ENCODE results near the gene CCDC90B. TPM values are rescaled to one million over a fixed set of nuclear protein-coding genes. Genes with fewer than 3 reads are reported as not detected.

The CCDC90B gene
- total and polyA plus RNA-seq, 2 of the 13 experiments (the other 11 are each of a cell fraction or from before 2014, with no cell fraction given) = 17.1 to 46.1 TPM

DNA sequence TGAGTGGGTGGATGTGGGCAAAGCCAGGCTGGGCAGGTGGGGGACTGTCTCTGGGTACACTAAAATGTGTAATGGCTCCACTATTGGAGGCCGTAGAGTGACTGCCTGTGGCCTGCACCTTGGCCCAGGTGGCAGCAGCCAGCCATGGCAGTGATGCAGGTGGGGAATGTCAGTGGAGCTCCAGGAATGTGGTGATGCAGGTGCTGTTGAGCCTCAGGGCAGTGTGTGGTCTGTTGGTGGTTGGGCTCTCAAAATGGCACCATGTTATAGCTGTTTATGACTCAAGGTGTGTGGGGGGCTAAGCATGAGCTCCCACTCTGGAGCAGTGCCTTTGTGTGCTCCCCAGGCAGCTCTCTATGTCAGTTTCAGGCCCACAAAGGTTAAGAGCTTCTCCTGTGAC lies 40.2 kb upstream of the CCDC90B start:
- CTCF ChIA-PET (ENCODE audit: low intra/inter-chr PET ratio, low total read pairs) = no interaction called here
- FAIRE-seq = no peak
- no TSS peak for BruUV-seq (replicated peaks)
- Histone ChIP-seq H3K79me2 (ENCODE audit: insufficient read depth, low read length) (no peaks in the 10 kb centered on the region), H3K36me3 (replicated peaks in 1 of 2; ENCODE audit: control insufficient read depth in 1 of 2, insufficient read depth in 2 of 2, low read length in 2 of 2) (no peaks in the 10 kb centered on the region), H3K4me1 (ENCODE audit: insufficient read depth, low read length) (no peaks in the 10 kb centered on the region), H3K4me3 (replicated peaks in 1 of 3; ENCODE audit: insufficient read depth in 1 of 3, low read depth in 2 of 3, low read length in 3 of 3) (no peak overlapping the region), H3K27ac (ENCODE audit: extremely low read length, insufficient read depth, low read length) (no peak overlapping the region), H4K20me1 (ENCODE audit: insufficient read depth, low read length) (no peaks in the 10 kb centered on the region), H3K4me2 (ENCODE audit: low read depth, low read length) (no peak overlapping the region), H2AFZ (ENCODE audit: low read length) (no peak overlapping the region), H3K9me3 (ENCODE audit: low read length) (no peaks in the 10 kb centered on the region), H3K9ac (ENCODE audit: insufficient read depth, low read depth, low read length) (no peak overlapping the region), H3K27me3 (ENCODE audit: control insufficient read depth in 1 of 2, insufficient read depth in 2 of 2, low read length in 2 of 2) (no peaks in the 10 kb centered on the region)
- intact Hi-C loops (cut with micrococcal nuclease; ENCODE audit: unreplicated experiment) = no loop called here
- DNase-seq (ENCODE audit: low spot score) = no peak
- in situ Hi-C loops (cut with HindIII; ENCODE audit: extremely low pct_ligation_motif_present, low pct_unique_long_range_greater_than_20kb) = no loop called here
- no peak for TF ChIP-seq YEATS2 (CRISPR knock-in tag; IDR thresholded peaks at IDR 0.05; ENCODE audit: borderline replicate concordance)
- TF ChIP-seq KLF13 (CRISPR knock-in tag; IDR thresholded peaks at IDR 0.05) = no peak
- TF ChIP-seq PHF5A (CRISPR knock-in tag; IDR thresholded peaks at IDR 0.05; ENCODE audit: low read depth, unreplicated experiment) = no peak
- TF ChIP-seq, protein P1, sequence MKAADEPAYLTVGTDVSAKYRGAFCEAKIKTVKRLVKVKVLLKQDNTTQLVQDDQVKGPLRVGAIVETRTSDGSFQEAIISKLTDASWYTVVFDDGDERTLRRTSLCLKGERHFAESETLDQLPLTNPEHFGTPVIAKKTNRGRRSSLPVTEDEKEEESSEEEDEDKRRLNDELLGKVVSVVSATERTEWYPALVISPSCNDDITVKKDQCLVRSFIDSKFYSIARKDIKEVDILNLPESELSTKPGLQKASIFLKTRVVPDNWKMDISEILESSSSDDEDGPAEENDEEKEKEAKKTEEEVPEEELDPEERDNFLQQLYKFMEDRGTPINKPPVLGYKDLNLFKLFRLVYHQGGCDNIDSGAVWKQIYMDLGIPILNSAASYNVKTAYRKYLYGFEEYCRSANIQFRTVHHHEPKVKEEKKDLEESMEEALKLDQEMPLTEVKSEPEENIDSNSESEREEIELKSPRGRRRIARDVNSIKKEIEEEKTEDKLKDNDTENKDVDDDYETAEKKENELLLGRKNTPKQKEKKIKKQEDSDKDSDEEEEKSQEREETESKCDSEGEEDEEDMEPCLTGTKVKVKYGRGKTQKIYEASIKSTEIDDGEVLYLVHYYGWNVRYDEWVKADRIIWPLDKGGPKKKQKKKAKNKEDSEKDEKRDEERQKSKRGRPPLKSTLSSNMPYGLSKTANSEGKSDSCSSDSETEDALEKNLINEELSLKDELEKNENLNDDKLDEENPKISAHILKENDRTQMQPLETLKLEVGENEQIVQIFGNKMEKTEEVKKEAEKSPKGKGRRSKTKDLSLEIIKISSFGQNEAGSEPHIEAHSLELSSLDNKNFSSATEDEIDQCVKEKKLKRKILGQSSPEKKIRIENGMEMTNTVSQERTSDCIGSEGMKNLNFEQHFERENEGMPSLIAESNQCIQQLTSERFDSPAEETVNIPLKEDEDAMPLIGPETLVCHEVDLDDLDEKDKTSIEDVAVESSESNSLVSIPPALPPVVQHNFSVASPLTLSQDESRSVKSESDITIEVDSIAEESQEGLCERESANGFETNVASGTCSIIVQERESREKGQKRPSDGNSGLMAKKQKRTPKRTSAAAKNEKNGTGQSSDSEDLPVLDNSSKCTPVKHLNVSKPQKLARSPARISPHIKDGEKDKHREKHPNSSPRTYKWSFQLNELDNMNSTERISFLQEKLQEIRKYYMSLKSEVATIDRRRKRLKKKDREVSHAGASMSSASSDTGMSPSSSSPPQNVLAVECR (CRISPR knock-in tag; IDR thresholded peaks at IDR 0.05; ENCODE audit: borderline replicate concordance) = no peak
- TF ChIP-seq ZNF432 (CRISPR knock-in tag; IDR thresholded peaks at IDR 0.05; ENCODE audit: borderline replicate concordance) = no peak
- TF ChIP-seq, protein P2, sequence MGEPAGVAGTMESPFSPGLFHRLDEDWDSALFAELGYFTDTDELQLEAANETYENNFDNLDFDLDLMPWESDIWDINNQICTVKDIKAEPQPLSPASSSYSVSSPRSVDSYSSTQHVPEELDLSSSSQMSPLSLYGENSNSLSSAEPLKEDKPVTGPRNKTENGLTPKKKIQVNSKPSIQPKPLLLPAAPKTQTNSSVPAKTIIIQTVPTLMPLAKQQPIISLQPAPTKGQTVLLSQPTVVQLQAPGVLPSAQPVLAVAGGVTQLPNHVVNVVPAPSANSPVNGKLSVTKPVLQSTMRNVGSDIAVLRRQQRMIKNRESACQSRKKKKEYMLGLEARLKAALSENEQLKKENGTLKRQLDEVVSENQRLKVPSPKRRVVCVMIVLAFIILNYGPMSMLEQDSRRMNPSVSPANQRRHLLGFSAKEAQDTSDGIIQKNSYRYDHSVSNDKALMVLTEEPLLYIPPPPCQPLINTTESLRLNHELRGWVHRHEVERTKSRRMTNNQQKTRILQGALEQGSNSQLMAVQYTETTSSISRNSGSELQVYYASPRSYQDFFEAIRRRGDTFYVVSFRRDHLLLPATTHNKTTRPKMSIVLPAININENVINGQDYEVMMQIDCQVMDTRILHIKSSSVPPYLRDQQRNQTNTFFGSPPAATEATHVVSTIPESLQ (CRISPR knock-in tag; conservative IDR thresholded peaks at IDR 0.05) = no peak
- no peak for TF ChIP-seq SAFB2 (CRISPR knock-in tag; IDR thresholded peaks at IDR 0.05; ENCODE audit: borderline replicate concordance, low read depth)
- no peak for TF ChIP-seq ZNF160 (CRISPR knock-in tag; IDR thresholded peaks at IDR 0.05)
- TF ChIP-seq, protein P3, sequence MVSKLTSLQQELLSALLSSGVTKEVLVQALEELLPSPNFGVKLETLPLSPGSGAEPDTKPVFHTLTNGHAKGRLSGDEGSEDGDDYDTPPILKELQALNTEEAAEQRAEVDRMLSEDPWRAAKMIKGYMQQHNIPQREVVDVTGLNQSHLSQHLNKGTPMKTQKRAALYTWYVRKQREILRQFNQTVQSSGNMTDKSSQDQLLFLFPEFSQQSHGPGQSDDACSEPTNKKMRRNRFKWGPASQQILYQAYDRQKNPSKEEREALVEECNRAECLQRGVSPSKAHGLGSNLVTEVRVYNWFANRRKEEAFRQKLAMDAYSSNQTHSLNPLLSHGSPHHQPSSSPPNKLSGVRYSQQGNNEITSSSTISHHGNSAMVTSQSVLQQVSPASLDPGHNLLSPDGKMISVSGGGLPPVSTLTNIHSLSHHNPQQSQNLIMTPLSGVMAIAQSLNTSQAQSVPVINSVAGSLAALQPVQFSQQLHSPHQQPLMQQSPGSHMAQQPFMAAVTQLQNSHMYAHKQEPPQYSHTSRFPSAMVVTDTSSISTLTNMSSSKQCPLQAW (CRISPR knock-in tag; IDR thresholded peaks at IDR 0.05) = no peak
- TF ChIP-seq, protein P4, sequence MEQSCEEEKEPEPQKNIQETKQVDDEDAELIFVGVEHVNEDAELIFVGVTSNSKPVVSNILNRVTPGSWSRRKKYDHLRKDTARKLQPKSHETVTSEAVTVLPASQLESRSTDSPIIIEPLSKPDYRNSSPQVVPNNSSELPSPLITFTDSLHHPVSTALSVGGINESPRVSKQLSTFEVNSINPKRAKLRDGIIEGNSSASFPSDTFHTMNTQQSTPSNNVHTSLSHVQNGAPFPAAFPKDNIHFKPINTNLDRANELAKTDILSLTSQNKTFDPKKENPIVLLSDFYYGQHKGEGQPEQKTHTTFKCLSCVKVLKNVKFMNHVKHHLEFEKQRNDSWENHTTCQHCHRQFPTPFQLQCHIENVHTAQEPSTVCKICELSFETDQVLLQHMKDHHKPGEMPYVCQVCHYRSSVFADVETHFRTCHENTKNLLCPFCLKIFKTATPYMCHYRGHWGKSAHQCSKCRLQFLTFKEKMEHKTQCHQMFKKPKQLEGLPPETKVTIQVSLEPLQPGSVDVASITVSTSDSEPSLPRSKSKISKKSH (CRISPR knock-in tag; IDR thresholded peaks at IDR 0.05; ENCODE audit: borderline replicate concordance) = no peak
- TF ChIP-seq, protein P5, sequence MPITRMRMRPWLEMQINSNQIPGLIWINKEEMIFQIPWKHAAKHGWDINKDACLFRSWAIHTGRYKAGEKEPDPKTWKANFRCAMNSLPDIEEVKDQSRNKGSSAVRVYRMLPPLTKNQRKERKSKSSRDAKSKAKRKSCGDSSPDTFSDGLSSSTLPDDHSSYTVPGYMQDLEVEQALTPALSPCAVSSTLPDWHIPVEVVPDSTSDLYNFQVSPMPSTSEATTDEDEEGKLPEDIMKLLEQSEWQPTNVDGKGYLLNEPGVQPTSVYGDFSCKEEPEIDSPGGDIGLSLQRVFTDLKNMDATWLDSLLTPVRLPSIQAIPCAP (CRISPR knock-in tag; IDR thresholded peaks at IDR 0.05; ENCODE audit: low read depth) = no peak
- no peak for TF ChIP-seq FOXJ3 (CRISPR knock-in tag; IDR thresholded peaks at IDR 0.05; ENCODE audit: borderline replicate concordance)
- POLR2A ChIA-PET = no interaction called here
- no CpG with 5 or more reads among the region's 1 CpG for WGBS (ENCODE audit: low lambda C conversion rate)
- no peak for ATAC-seq

All from HepG2 (cell line).